PFSK-1 (cell line): ENCODE measurements around the gene PHF19.

Source experiments
- POLR2AphosphoS5 ChIP-seq: IDR thresholded peaks from 2 replicates; pipeline ENCODE4 v1.6.1; 2012; ENCODE audit warnings: low read depth, mild to moderate bottlenecking, control low read depth, low read length, moderate library complexity
- SIN3A ChIP-seq: IDR thresholded peaks from 2 replicates; pipeline ENCODE4 v1.6.1; 2012; ENCODE audit warnings: mild to moderate bottlenecking, low read length, moderate library complexity, borderline replicate concordance; ENCODE audit not compliant: insufficient read depth

- TF ChIP-seq POLR2AphosphoS5 (no peak), SIN3A (no peak)
Measured at GRCh38 chr9:120875195-120875565, 1.8 kb downstream of the PHF19 start.
